HepG2 (cell line): Measurements from ENCODE around the gene RRP12. TPM values are rescaled to one million over a fixed set of nuclear protein-coding genes. Genes with fewer than 3 reads are reported as not detected.

Source experiments
- ATAC-seq: fragments of 200-7000 bp; cut with Tn5 transposase; 3 replicates; pipeline ENCODE4 v1.9.1; 2020; ENCODE audit warnings: mild to moderate bottlenecking, moderate library complexity
- BruUV-seq: library from RNA; stranded (reverse); fragments of 400-500 nt; replicated peaks from 2 replicates; lab custom pipeline; 2021; lab: Mats Ljungman, UMichigan
- CTCF ChIA-PET: fragments of 300-600 bp; formaldehyde crosslinking; extraction: SDS; loops from one replicate; lab custom pipeline; 2021; ENCODE audit warnings: low total read pairs, inconsistent platforms, low intra/inter-chr PET ratio; lab: Yijun Ruan, JAX
- POLR2A ChIA-PET: fragments of 350-600 bp; sonication (Branson Sonifier 250); formaldehyde crosslinking; loops from one replicate; lab custom pipeline; 2020; ENCODE audit warnings: antibody characterized with exemption, inconsistent platforms; lab: Yijun Ruan, JAX
- DNase-seq: peaks from one replicate; pipeline ENCODE4 v3.0.0-alpha.2; 2015; ENCODE audit warnings: low spot score
- FAIRE-seq: peaks from 3 replicates; lab custom pipeline; 2011; peaks lifted over from hg19 to GRCh38; lab: Jason Lieb, UNC
- H2AFZ ChIP-seq: one replicate; pipeline ENCODE4 v1.6.1; 2011; ENCODE audit warnings: low read length, inconsistent platforms
- H3K27ac ChIP-seq: fragments of 300-600 bp; 3 replicates; pipeline ENCODE4 v1.8.0; 2011; ENCODE audit warnings: mixed run types, mild to moderate bottlenecking, mixed read lengths, low read length, inconsistent platforms; ENCODE audit not compliant: insufficient read depth; ENCODE audit errors: extremely low read length
- H3K27me3 ChIP-seq, 2 experiments: fragments of 200-600 bp in 1 of 2; 2 replicates in 1 of 2; 3 replicates in 1 of 2; pipeline versions ENCODE4 v1.6.0 to v1.8.0; 2011; ENCODE audit warnings: low read length in 2 of 2, mild to moderate bottlenecking in 2 of 2, moderate library complexity in 2 of 2, inconsistent platforms in 1 of 2; ENCODE audit not compliant: insufficient read depth in 2 of 2, control insufficient read depth in 1 of 2
- H3K36me3 ChIP-seq, 2 experiments: fragments of 200-600 bp in 1 of 2; replicated peaks in 1 of 2; 2 replicates in 1 of 2; 3 replicates in 1 of 2; pipeline versions ENCODE4 v1.5.1 to v1.8.0; 2011; ENCODE audit warnings: low read length in 2 of 2, inconsistent platforms in 1 of 2; ENCODE audit not compliant: insufficient read depth in 2 of 2, control insufficient read depth in 1 of 2
- H3K4me1 ChIP-seq: 2 replicates; pipeline ENCODE4 v1.5.1; 2012; ENCODE audit warnings: low read length, inconsistent platforms; ENCODE audit not compliant: insufficient read depth
- H3K4me2 ChIP-seq: 2 replicates; pipeline ENCODE4 v1.6.0; 2011; ENCODE audit warnings: low read depth, low read length, inconsistent platforms
- H3K4me3 ChIP-seq, 3 experiments: fragments of 200-600 bp in 1 of 3; sonication (generic), shearing (Covaris generic) in 1 of 3; replicated peaks in 1 of 3; 2 replicates each; pipeline ENCODE4 v1.5.1; 2011 to 2016; ENCODE audit warnings: low read length in 3 of 3, inconsistent platforms in 2 of 3, low read depth in 2 of 3, mild to moderate bottlenecking in 2 of 3, control low read depth in 1 of 3, mixed read lengths in 1 of 3; ENCODE audit not compliant: insufficient read depth in 1 of 3
- H3K79me2 ChIP-seq: one replicate; pipeline ENCODE4 v1.6.1; 2011; ENCODE audit warnings: low read length, inconsistent platforms; ENCODE audit not compliant: insufficient read depth
- H3K9ac ChIP-seq: 2 replicates; pipeline ENCODE4 v1.6.0; 2011; ENCODE audit warnings: mild to moderate bottlenecking, low read depth, low read length, inconsistent platforms; ENCODE audit not compliant: insufficient read depth
- H3K9me3 ChIP-seq: 2 replicates; pipeline ENCODE4 v1.5.1; 2012; ENCODE audit warnings: mild to moderate bottlenecking, low read length
- H4K20me1 ChIP-seq: 2 replicates; pipeline ENCODE4 v1.6.0; 2011; ENCODE audit warnings: inconsistent platforms, mild to moderate bottlenecking, low read length, moderate library complexity; ENCODE audit not compliant: insufficient read depth
- FLYWCH1 ChIP-seq: sonication (generic); formaldehyde crosslinking; IDR thresholded peaks from 2 replicates; pipeline ENCODE4 v1.8.1; 2023; ENCODE audit warnings: mild to moderate bottlenecking, missing genetic modification reagents
- FOXP1 ChIP-seq, 2 experiments: fragments of 450-650 bp in 1 of 2; IDR thresholded peaks; 2 replicates each; pipeline ENCODE4 v1.6.1; 2017 to 2018; ENCODE audit warnings: antibody characterized with exemption in 1 of 2
- ZNF136 ChIP-seq: sonication (generic); formaldehyde crosslinking; IDR thresholded peaks from 2 replicates; pipeline ENCODE4 v1.8.1; 2022; ENCODE audit warnings: low read depth, mild to moderate bottlenecking, moderate library complexity, missing genetic modification reagents
- ZNF317 ChIP-seq: sonication (generic); formaldehyde crosslinking; IDR thresholded peaks from 2 replicates; pipeline ENCODE4 v1.5.0; 2020; ENCODE audit warnings: mild to moderate bottlenecking, missing genetic modification reagents
- WGBS: methylation state at CpG from one replicate; pipeline ENCODE4 v1.1.6; 2017; ENCODE audit warnings: low lambda C conversion rate; 5-methylcytosine and 5-hydroxymethylcytosine counted together
- in situ Hi-C: cut with HindIII; loops from 2 replicates; pipeline ENCODE4 v1.10.0; 2017; ENCODE audit warnings: low pct_unique_long_range_greater_than_20kb; ENCODE audit not compliant: extremely low pct_ligation_motif_present
- intact Hi-C: fragments of 100-400 bp; cut with micrococcal nuclease; formaldehyde crosslinking; loops from one replicate; pipeline ENCODE4 v1.10.0; 2022; ENCODE audit not compliant: unreplicated experiment
- polyA plus RNA-seq, 8 experiments: library from polyadenylated mRNA; depleted of rRNA in 3 of 8; stranded (reverse) in 7 of 8; unstranded in 1 of 8; fragments of >200 nt; fragmentation: Illumina TruSeq in 4 of 8; extraction: Trizol in 4 of 8; gene quantifications; 2 replicates each; pipeline versions ENCODE4 v1.2.1 to v1.2.3, GENCODE V29; 2011 to 2016; ENCODE audit warnings: low read depth in 4 of 8, missing spikeins in 1 of 8, mixed read lengths in 1 of 8; ENCODE audit not compliant: insufficient read depth in 1 of 8
- total RNA-seq, 5 experiments: library from RNA; depleted of rRNA; stranded (reverse); fragments of >200 nt; fragmentation: Illumina TruSeq; extraction: Trizol; gene quantifications; 2 replicates each; pipeline ENCODE4 v1.2.3, GENCODE V29; 2016; ENCODE audit warnings: low read depth in 1 of 5

RRP12 gene
- total and polyA plus RNA-seq, 2 of the 13 experiments (the other 11 are each of a cell fraction or from before 2014, with no cell fraction given): 13.2 to 39.4 TPM

- in situ Hi-C loops: no loop called here
- no TSS peak for BruUV-seq
- ChIA-PET CTCF (no interaction called here), POLR2A (no interaction called here)
- Histone ChIP-seq H3K27me3 (no peaks in the 10 kb centered on the region), H3K27ac (no peak overlapping the region), H4K20me1 (no peaks in the 10 kb centered on the region), H3K79me2 (peaks cover 10% of the 10 kb centered on the region)
- no peak for ATAC-seq
- no peak for DNase-seq
- 74% methylated on average over 5 of the region's 5 CpGs for WGBS
- TF ChIP-seq ZNF317 (CRISPR knock-in tag) (no peak), ZNF136 (CRISPR knock-in tag) (no peak)
- TF ChIP-seq, all 625 proteins: peak for 0
- Histone ChIP-seq H3K4me2 (no peak overlapping the region), H3K4me1 (peaks cover 25% of the 10 kb centered on the region), H3K9ac (no peak overlapping the region), H3K36me3 (no peaks in the 10 kb centered on the region), H3K9me3 (no peaks in the 10 kb centered on the region), H3K4me3 (no peak overlapping the region), H2AFZ (no peak overlapping the region)
- intact Hi-C loops: no loop called here
- no peak for FAIRE-seq
Measured at GRCh38 chr10:97338041-97338440, 63.1 kb downstream of the RRP12 start.

- BruUV-seq: no TSS peak
- POLR2A ChIA-PET: no interaction called here
- peak overlapping the region; percentile 13; the same call in 1 of the 2 replicates for H3K4me2 ChIP-seq
Measured at GRCh38 chr10:97336942-97337831, 64.0 kb downstream of the RRP12 start.

More at GRCh38 chr10:97336942-97337831, 64.0 kb downstream of the RRP12 start:
- H3K9ac ChIP-seq: peak overlapping the region; percentile 12
- no peak for FAIRE-seq
- H3K4me3 ChIP-seq: no peak overlapping the region
- H3K79me2 ChIP-seq: peaks cover 19% of the 10 kb centered on the region
- CTCF ChIA-PET: no interaction called here
- no peaks in the 10 kb centered on the region for H3K36me3 ChIP-seq
- no peak overlapping the region for H3K27ac ChIP-seq
- H3K4me1 ChIP-seq: peaks cover 26% of the 10 kb centered on the region
- TF ChIP-seq FOXP1 (IDR thresholded peaks at IDR 0.05) (no peak), FOXP1 (CRISPR knock-in tag; IDR thresholded peaks at IDR 0.05) (0 out of 2 replicates have a peak, but pooled peaks have one; percentile 14), FLYWCH1 (no peak)
- ATAC-seq: no peak
- WGBS: 24% methylated on average over 11 of the region's 11 CpGs
- no peak for DNase-seq
- no peak overlapping the region for H2AFZ ChIP-seq
- H3K9me3 ChIP-seq: no peaks in the 10 kb centered on the region
- H4K20me1 ChIP-seq: no peaks in the 10 kb centered on the region
- in situ Hi-C loops (no loop called here), intact Hi-C loops (no loop called here)
- H3K27me3 ChIP-seq: no peaks in the 10 kb centered on the region
